AG08396 (cell line): ENCODE data around the gene PTRHD1.

ENCODE experiments used
- DNase-seq: peaks from one replicate; pipeline ENCODE4 v3.0.0; 2012; ENCODE audit warnings: low spot score, mixed read lengths

PTRHD1 gene

GRCh38 chr2:24830351-24830750 lies 37.2 kb upstream of the PTRHD1 start:
- DNase-seq, result no peak

DNA sequence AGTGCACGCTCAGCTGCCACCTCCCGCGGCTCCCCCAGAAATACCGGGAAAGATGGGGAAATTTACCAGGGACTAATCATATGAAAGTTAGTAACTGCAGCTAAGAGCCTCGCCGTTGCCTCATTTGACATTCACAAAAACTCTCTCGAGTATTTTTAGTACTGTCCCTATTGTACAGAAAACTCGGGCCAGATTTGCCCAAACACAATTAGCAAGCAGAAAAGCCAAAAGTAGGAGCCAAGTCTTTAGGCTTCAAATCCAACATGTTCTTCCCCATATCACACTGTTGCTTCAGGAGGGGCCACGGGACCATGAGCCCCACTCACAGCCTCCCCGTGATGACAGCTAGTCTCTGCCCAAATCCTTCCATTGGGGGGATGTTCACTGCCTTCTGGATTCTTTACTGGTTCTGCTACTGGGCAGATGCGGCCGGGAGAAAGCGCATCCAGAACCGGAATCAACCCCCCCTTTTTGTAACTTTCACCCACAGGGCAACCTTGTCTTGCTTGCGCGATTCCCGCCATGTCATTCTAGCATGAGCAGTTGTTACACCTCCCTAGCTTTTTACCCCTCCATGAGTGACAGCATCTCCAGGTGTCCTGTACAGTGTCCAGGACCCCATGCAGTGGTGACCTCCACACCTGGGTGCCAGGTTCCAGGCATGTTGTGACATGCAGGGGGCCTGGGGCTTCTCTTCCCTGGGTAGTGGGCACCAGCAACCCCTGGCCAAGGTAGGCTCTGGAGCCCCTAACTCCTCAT lies 35.2 kb upstream of the PTRHD1 start:
- DNase-seq, result no peak

- DNase-seq, result peak; percentile 91
Measured at GRCh38 chr2:24827321-24828237, 34.4 kb upstream of the PTRHD1 start.

DNA sequence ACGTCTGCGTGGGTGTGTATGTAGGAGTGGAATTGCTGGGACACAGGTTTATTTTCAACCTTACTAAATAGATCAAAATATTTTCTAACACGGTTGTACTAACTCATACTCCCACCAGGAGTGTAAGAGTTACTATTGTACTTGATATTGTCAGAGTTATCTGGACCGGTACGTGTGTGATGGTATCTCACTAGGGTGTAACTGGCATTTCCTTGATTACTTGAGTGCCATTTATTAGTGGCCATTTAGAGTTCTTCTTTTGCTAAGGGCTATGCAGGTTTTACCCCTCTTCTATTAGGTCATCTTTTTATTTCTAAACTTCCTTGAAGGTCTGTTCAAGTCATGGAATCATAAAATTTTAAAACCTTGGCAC lies 33.6 kb upstream of the PTRHD1 start:
- no peak for DNase-seq

DNA sequence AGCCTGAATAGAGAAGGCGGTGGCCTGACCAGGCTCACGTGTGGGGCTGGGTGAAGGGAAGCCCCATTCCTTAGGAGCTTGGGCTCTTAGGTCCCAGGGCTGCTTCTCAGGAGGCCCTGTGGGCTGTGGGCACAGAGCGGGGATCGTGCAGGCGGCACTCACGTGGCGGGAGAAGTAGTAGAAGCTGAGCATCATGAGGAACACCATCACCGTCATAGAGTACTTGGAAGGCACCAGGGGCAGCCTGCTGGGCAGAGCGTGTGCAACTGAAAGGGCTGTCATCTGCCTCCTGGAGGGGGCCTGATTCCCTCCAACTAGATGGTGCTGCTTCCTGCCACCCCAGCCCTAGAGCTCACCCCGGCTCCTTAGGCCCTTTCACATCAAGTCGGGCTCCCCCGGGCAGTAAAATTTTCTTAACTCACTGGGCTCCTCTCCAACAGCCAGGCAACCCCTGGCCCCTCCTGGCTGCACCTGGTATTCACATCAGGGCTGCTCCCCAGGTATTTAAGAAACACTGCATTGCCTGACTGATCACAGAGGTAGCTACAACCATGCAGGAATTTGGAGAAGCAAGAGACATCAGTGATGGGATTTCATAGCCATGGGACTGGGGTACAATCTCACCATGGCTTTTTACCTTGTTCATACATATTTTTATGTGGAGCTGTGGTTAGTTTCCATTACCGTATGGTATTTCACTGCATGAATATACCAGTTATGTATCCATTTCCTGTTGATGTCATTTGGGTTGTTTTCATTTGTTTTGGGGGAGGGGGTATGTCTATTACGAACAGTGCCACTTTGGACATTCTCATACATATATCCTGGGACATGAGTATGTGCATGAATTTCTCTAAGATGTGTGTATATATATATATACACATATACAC lies 32.9 kb upstream of the PTRHD1 start:
- no peak for DNase-seq

- no peak for DNase-seq
Measured at GRCh38 chr2:24824966-24825882, 32.0 kb upstream of the PTRHD1 start.

DNA sequence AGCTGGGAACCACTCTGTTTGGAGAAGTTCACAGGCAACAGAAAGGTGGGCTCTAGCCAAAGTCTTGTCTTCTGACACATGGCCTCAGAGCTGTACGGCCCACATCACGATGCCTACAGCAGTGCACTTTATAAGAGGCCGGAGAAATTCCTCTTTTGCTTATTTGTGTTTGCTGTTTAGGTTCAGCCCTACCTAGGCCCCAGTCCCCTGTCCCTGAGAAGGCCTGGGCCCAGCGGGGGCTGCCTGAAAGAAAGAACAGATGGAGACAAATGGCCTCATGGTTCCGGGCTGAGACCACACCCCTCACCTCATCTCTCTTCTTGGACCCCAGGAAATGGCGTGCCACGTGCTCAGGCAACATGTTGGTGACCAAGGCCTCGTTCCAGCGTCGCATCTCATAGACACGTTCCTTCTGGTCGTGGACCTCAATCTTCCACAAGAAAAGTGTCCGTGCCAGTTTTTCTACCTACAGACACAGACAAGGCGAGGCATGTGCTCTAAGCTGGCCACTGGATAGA lies 30.9 kb upstream of the PTRHD1 start:
- no peak for DNase-seq

GRCh38 chr2:24822049-24822706 lies 29.0 kb upstream of the PTRHD1 start:
- no peak for DNase-seq

GRCh38 chr2:24821433-24821891 lies 28.3 kb upstream of the PTRHD1 start:
- DNase-seq, result no peak

GRCh38 chr2:24820598-24821432 lies 27.6 kb upstream of the PTRHD1 start:
- peak; percentile 2 for DNase-seq

DNA sequence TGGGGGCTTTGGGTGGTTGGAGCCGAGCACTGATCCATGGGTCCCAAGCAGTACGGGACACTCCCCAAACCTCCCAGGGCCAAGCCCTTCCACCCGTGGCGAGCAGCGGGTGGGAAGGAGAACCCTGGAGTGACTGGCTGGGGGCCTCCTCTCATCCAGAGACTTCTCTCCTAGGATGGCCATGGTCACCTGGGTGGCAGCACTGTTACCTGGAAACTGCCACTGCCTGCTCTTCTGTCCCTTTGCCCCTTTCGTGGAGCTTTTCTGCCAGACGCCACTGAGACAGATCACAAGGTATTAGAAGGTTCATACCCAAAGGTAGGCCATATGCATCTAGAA lies 27.0 kb upstream of the PTRHD1 start:
- DNase-seq, result no peak

- no peak for DNase-seq
Measured at GRCh38 chr2:24819442-24820174, 26.4 kb upstream of the PTRHD1 start.

DNA sequence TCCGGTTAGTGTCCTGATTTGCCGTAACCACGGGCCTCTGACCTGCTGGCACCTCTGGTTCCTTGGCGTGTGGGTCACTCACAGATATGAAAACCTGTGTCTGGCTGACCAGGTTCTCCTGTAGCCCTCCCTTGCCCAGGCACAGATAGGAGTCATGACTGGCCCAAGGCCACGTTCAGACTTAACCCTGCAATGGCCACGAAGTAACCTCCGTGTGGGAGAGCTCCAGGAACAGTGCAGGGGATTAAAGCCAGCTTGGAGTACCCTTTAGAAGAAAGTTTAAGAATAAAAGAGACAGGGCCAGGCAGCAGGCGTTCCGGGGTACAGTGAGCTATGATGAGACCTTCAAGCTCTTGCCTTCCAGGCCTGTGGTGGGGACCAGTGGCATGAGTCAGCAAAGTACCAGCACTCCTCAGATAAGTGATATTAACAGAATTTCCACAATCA lies 25.6 kb upstream of the PTRHD1 start:
- DNase-seq, result peak; percentile 19

DNA sequence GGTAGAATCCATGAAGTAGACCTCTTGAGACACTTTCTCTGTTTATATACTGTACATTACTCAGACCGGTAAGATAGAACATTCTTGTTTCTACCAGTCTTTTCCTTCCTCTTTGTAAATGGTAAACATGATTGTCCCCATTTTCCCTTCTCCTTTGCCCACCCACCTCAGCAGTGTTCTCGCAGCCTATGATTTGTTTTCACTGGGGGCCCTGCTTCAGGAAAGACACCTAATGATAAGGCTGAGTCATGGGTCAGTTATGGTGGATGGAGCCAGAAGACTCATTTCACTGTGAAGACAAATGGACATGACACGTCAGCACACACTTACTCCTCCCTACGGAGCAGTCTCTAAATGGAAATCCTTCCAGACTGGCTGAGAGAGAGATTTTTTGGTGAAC lies 23.7 kb upstream of the PTRHD1 start:
- DNase-seq, result peak; percentile 68

DNA sequence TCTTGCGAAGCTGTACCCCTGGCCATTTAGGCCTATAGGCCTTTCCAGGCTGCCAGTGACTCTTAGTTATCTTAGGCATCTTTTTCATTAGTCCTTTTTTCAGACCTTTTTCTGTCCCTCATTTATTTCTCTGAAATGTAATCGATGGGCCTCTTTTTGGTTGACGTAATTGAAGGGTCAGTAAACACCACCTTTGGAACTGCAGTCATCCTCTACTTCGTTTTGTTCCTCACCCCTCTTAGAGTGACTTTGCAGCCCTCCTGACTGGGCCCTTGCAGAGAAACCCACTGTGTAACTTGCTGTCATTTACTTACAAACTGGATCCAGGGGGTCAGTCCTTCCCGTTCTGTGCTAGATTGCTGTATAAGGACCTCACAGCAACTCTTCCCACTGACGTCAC lies 23.2 kb upstream of the PTRHD1 start:
- no peak for DNase-seq

DNA sequence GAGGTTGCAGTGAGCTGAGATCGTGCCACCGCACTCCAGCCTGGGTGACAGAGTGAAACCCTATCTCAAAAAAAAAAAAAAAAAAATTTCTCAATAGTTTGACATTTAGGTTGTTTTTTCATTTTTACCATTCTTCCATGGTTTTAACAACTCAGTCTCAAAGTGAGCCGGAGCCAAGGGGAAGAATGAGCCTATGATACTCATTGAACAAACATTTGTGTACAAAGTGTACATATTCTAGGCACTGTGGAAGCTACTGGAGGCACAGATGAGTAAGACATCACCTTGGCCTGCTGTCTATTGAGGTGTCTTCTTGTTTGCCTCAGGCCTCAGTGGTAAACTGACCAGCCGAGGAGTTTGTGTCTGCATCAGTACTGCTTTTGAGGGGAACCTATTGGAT lies 22.0 kb upstream of the PTRHD1 start:
- DNase-seq, result no peak

- no peak for DNase-seq
Measured at GRCh38 chr2:24814516-24814915, 21.3 kb upstream of the PTRHD1 start.

GRCh38 chr2:24813691-24814137 lies 20.5 kb upstream of the PTRHD1 start:
- no peak for DNase-seq
